Duodenal mucosa (tissue), 2 donors: Measurements from ENCODE around the gene DUS1L.

ENCODE experiments used
- H3K27ac ChIP-seq: one replicate; pipeline ENCODE4 v1.7.0; 2013; ENCODE audit warnings: low read depth, low read length
- H3K27me3 ChIP-seq, 2 donors: one replicate each; pipeline ENCODE4 v1.7.0; 2013; ENCODE audit warnings: low read length in 2 of 2, control low read depth in 1 of 2; ENCODE audit not compliant: insufficient read depth in 2 of 2, control insufficient read depth in 1 of 2
- H3K36me3 ChIP-seq, 2 donors: one replicate each; pipeline ENCODE4 v1.7.0; 2013; ENCODE audit warnings: low read length in 2 of 2, control low read depth in 1 of 2; ENCODE audit not compliant: insufficient read depth in 2 of 2, control insufficient read depth in 1 of 2
- H3K4me1 ChIP-seq, 2 donors: one replicate each; pipeline ENCODE4 v1.7.0; 2013; ENCODE audit warnings: low read length in 2 of 2, control low read depth in 1 of 2; ENCODE audit not compliant: insufficient read depth in 2 of 2, control insufficient read depth in 1 of 2
- H3K4me3 ChIP-seq, 2 donors: one replicate each; pipeline ENCODE4 v1.7.0; 2013; ENCODE audit warnings: low read length in 2 of 2, low read depth in 1 of 2
- H3K9ac ChIP-seq, 2 donors: one replicate each; pipeline ENCODE4 v1.7.0; 2013; ENCODE audit warnings: low read length in 2 of 2, low read depth in 1 of 2
- H3K9me3 ChIP-seq, 2 donors: one replicate each; pipeline ENCODE4 v1.7.0; 2013; ENCODE audit warnings: low read length in 2 of 2, control low read depth in 1 of 2; ENCODE audit not compliant: control insufficient read depth in 1 of 2

The DUS1L gene

DNA sequence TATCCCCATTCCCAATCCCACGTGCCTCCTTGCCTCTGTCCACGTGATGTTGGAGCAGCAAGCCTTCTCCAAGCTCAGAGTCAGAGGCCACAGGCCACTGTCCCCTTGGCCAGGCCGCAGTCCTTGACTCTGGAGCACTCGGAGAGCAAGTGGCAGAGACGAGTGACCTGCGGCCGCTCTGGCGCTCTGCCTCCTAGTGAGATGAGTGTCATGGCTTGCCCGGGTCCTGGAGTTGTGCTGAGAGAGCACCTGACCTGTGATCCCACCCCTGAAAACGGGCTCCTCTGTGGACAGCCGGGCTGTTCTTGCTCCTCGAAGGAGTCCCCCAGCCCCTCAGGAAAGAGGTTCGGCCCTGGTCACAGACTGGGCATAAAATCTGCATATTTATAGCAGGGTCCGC, 42.4 kb upstream of the DUS1L start:
- H3K27ac ChIP-seq = no peak overlapping the region
- no peaks in the 10 kb centered on the region for H3K9me3 ChIP-seq
- no peak overlapping the region for H3K4me3 ChIP-seq

DNA sequence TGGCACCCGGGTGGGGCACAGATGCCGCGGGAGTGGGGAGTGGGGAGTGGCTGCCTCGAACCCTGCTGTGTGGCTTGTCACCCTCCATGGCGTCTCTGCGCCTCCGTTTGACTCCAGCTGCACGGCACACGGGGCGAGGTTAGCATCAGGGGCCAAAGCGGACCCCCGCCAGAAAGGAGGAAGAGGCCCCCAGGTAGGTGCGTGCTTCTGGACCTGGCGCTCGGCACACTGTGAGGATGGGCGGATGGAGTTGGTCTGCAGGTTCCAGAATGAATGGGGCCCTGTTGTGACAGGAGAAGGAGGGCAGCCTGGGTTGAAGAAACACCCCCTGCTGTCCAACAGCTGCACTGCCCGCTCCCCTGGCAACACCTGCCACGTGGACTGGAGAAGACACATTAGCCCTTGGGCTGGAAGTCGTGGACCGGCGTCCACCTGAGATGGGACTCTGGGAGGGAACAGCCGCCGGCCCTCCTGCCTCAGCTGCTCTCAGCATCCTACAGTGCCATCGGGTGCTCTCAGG, 41.8 kb upstream of the DUS1L start:
- Histone ChIP-seq H3K4me3 (no peak overlapping the region), H3K9ac (no peak overlapping the region), H3K9me3 (no peaks in the 10 kb centered on the region), H3K27me3 (no peaks in the 10 kb centered on the region), H3K27ac (no peak overlapping the region), H3K4me1 (peaks cover 24 to 31% of the 10 kb centered on the region in 2 donors), H3K36me3 (no peaks in the 10 kb centered on the region)

More for the DNA sequence above, 42.4 kb upstream of the DUS1L start:
- Histone ChIP-seq H3K4me1 (peaks cover 24 to 31% of the 10 kb centered on the region in 2 donors), H3K27me3 (no peaks in the 10 kb centered on the region), H3K36me3 (no peaks in the 10 kb centered on the region), H3K9ac (no peak overlapping the region)

GRCh38 chr17:82106688-82107305, 41.2 kb upstream of the DUS1L start:
- peak overlapping the region; percentile 73 for H3K27ac ChIP-seq
- peaks cover 24 to 34% of the 10 kb centered on the region in 2 donors for H3K4me1 ChIP-seq
- no peaks in the 10 kb centered on the region for H3K36me3 ChIP-seq
- H3K27me3 ChIP-seq = no peaks in the 10 kb centered on the region
- H3K4me3 ChIP-seq = peak overlapping the region; percentile 59 to 77
- H3K9me3 ChIP-seq = no peaks in the 10 kb centered on the region
- peak overlapping the region; percentile 69 to 82 for H3K9ac ChIP-seq

DNA sequence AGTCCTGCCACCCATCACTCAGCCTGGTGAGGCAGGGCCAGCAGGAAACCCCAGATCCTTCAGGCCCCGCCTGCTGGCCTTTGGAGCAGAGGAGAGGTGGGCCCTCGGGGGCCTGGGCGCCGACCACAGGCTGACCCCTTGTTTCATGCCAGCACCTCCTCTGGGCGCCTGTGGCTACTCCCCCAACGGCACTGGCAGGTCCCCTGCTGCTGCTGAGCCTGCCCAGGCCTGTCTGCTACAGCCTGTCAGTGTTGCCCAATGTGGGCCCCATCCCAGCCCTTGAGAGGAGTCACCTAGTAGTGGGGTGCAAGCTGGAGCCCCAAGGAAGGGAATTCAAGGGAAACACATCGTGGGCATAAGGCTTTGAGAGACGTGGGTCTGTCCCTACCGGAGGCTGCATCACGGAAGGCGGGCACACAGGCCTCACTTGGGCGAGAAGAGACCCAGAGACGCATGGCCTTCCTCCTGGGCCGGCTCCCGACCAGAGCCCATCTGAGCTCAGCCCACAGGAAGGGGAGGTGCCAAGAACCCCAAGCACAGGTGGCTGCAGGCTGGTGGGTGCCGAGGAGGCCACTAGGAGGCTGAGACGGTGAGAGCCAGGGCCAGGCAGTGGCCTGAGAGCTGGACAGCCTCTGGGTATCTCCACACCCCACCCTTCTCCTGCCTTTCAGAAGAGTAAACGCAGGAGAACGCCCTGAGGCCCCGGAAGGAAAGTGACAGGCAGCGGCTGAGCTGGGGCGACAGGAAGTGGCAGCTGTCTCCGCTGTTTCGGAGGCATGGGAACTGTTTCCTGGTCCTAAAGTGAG, 40.5 kb upstream of the DUS1L start:
- peak overlapping the region; percentile 69 to 82 for H3K9ac ChIP-seq
- H3K4me1 ChIP-seq = peaks cover 28 to 40% of the 10 kb centered on the region in 2 donors
- H3K27ac ChIP-seq = peak overlapping the region; percentile 73
- no peaks in the 10 kb centered on the region for H3K27me3 ChIP-seq
- peak overlapping the region; percentile 59 to 77 for H3K4me3 ChIP-seq
- no peaks in the 10 kb centered on the region for H3K9me3 ChIP-seq
- H3K36me3 ChIP-seq = no peaks in the 10 kb centered on the region

DNA sequence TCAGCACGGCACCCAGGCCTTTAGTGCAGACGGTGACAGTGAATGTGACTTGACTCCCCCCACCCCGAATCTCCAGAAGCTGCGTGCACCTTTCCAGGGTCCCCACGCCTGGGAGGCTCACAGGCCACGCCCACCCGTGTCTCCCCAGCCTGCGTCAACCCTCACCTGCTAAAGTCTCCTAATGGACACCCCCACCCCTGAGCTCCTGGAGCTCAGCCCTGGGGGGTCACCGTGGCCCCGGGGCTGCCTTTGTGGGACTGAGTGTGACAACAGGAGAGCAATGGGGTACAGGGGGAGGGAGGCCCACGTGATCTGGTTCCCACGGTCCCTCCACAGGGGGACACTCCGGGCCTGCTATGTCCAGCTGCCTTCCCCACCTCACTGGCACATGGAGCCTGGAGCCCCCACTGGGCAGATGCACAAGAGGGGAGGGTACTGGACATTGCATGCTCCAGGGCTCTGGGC, 39.8 kb upstream of the DUS1L start:
- Histone ChIP-seq H3K27ac (no peak overlapping the region), H3K9me3 (no peaks in the 10 kb centered on the region), H3K9ac (peak overlapping the region; percentile 69 to 82), H3K4me3 (peak overlapping the region; percentile 59 to 77), H3K4me1 (peaks cover 28 to 40% of the 10 kb centered on the region in 2 donors), H3K27me3 (no peaks in the 10 kb centered on the region), H3K36me3 (no peaks in the 10 kb centered on the region)

- no peaks in the 10 kb centered on the region for H3K36me3 ChIP-seq
- peaks cover 28 to 43% of the 10 kb centered on the region in 2 donors for H3K4me1 ChIP-seq
- H3K9ac ChIP-seq = no peak overlapping the region
- H3K4me3 ChIP-seq = no peak overlapping the region
- no peak overlapping the region for H3K27ac ChIP-seq
- H3K9me3 ChIP-seq = no peaks in the 10 kb centered on the region
- H3K27me3 ChIP-seq = no peaks in the 10 kb centered on the region
Measured at GRCh38 chr17:82104797-82105416, 39.3 kb upstream of the DUS1L start.

- Histone ChIP-seq H3K36me3 (no peaks in the 10 kb centered on the region), H3K4me3 (no peak overlapping the region), H3K9ac (no peak overlapping the region), H3K9me3 (no peaks in the 10 kb centered on the region), H3K27me3 (no peaks in the 10 kb centered on the region), H3K27ac (peak overlapping the region; percentile 20), H3K4me1 (peaks cover 36 to 50% of the 10 kb centered on the region in 2 donors)
Measured at GRCh38 chr17:82103553-82104451, 38.2 kb upstream of the DUS1L start.

- Histone ChIP-seq H3K4me3 (no peak overlapping the region), H3K36me3 (no peaks in the 10 kb centered on the region), H3K9ac (peak overlapping the region in 1 of 2 donors; percentile 2), H3K4me1 (peaks cover 37 to 44% of the 10 kb centered on the region in 2 donors), H3K9me3 (no peaks in the 10 kb centered on the region), H3K27me3 (no peaks in the 10 kb centered on the region), H3K27ac (no peak overlapping the region)
Measured at GRCh38 chr17:82101767-82102679, 36.4 kb upstream of the DUS1L start.

DNA sequence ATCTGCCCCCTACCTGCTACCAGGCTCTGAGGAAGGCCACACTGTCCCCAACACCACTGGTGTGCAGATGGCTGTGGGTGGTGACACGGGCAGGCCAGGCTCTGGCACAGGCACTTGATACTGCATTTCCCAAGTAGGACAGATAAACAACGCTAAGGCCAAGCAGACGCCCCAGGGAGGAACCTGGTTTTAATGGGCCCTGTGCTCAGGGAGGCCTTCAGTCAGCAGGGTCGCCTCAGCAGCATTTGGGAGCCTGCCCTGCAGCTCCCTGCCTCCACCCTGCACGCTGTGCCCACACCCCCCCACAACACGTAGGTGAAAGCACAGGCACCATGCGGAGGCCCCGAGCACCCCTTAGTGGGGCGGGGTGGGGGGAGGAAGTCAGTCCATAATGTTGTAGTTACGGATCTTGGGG, 35.7 kb upstream of the DUS1L start:
- H3K4me3 ChIP-seq = no peak overlapping the region
- H3K9me3 ChIP-seq = no peaks in the 10 kb centered on the region
- H3K27me3 ChIP-seq = no peaks in the 10 kb centered on the region
- peak overlapping the region in 1 of 2 donors; percentile 2 for H3K9ac ChIP-seq
- no peaks in the 10 kb centered on the region for H3K36me3 ChIP-seq
- H3K27ac ChIP-seq = no peak overlapping the region
- peaks cover 37 to 42% of the 10 kb centered on the region in 2 donors for H3K4me1 ChIP-seq
